ENCODE results near the gene CPOX.

Gene CPOX

GRCh38 chr3:98551236-98551635, 42.2 kb downstream of the CPOX start (continued):
- TF ChIP-seq ZSCAN30 (tag by site-specific recombination; IDR thresholded peaks at IDR 0.05) (no peak), REPIN1 (tag by site-specific recombination; IDR thresholded peaks at IDR 0.05; ENCODE audit: low read depth) (no peak), REST (tag by site-specific recombination; IDR thresholded peaks at IDR 0.05) (no peak), CTCF (tag by site-specific recombination; IDR thresholded peaks at IDR 0.05) (no peak), ZFP41 (tag by site-specific recombination; IDR thresholded peaks at IDR 0.05; ENCODE audit: borderline replicate concordance) (no peak), ZBTB10 (tag by site-specific recombination; IDR thresholded peaks at IDR 0.05) (no peak), ZNF624 (tag by site-specific recombination; IDR thresholded peaks at IDR 0.05) (no peak), ZNF362 (tag by site-specific recombination; IDR thresholded peaks at IDR 0.05) (no peak), ZNF133 (tag by site-specific recombination; IDR thresholded peaks at IDR 0.05) (no peak), ZNF175 (tag by site-specific recombination; IDR thresholded peaks at IDR 0.05) (no peak), ZNF423 (tag by site-specific recombination; IDR thresholded peaks at IDR 0.05) (no peak), ZNF394 (tag by site-specific recombination; IDR thresholded peaks at IDR 0.05; ENCODE audit: borderline replicate concordance) (no peak)

GRCh38 chr3:98550833-98551232, 42.6 kb downstream of the CPOX start:
- ChIA-PET CTCF (no interaction called here), POLR2A (no interaction called here)
- H3K27ac ChIP-seq (ENCODE audit: extremely low read depth, low read depth, low read length) = no peak overlapping the region
- H3K4me3 ChIP-seq (ENCODE audit: low read depth, low read length) = no peak overlapping the region
- no peaks in the 10 kb centered on the region for H3K9me3 ChIP-seq (ENCODE audit: control insufficient read depth, insufficient read depth, low read depth, low read length)
- H3K36me3 ChIP-seq (ENCODE audit: control insufficient read depth in 2 of 2, insufficient read depth in 1 of 2, low read length in 2 of 2) = no peaks in the 10 kb centered on the region
- no peaks in the 10 kb centered on the region; the same call in 1 of the 2 replicates for H3K4me1 ChIP-seq (ENCODE audit: control insufficient read depth, insufficient read depth, low read length)
- TF ChIP-seq HOXD13 (CRISPR knock-in tag; IDR thresholded peaks at IDR 0.05; ENCODE audit: borderline replicate concordance) (no peak), ZNF488 (tag by site-specific recombination; IDR thresholded peaks at IDR 0.05) (no peak), ZNF529 (tag by site-specific recombination; IDR thresholded peaks at IDR 0.05; ENCODE audit: insufficient replicate concordance) (no peak), ZFHX2 (tag by site-specific recombination; conservative IDR thresholded peaks at IDR 0.05) (no peak), ZNF654 (tag by site-specific recombination; IDR thresholded peaks at IDR 0.05; ENCODE audit: low read depth) (no peak), ZNF121 (tag by site-specific recombination; IDR thresholded peaks at IDR 0.05) (no peak), ZSCAN5A (tag by site-specific recombination; IDR thresholded peaks at IDR 0.05) (no peak), ZNF658 (tag by site-specific recombination; IDR thresholded peaks at IDR 0.05) (no peak), GLI2 (tag by site-specific recombination; IDR thresholded peaks at IDR 0.05; ENCODE audit: borderline replicate concordance, low read depth) (no peak), ZNF138 (tag by site-specific recombination; IDR thresholded peaks at IDR 0.05; ENCODE audit: borderline replicate concordance) (no peak), ZNF776 (tag by site-specific recombination; IDR thresholded peaks at IDR 0.05; ENCODE audit: borderline replicate concordance) (no peak), ZNF221 (tag by site-specific recombination; IDR thresholded peaks at IDR 0.05; ENCODE audit: borderline replicate concordance) (no peak), ZNF16 (tag by site-specific recombination; IDR thresholded peaks at IDR 0.05; ENCODE audit: low read depth) (no peak), ZFP41 (tag by site-specific recombination; IDR thresholded peaks at IDR 0.05; ENCODE audit: borderline replicate concordance) (no peak), ZNF580 (tag by site-specific recombination; IDR thresholded peaks at IDR 0.05) (no peak)

Data from HEK293 (cell line).